MM.1S (cell line): Measurements from ENCODE around the gene C7.

Experiments
- DNase-seq: peaks from one replicate; pipeline ENCODE4 v3.0.0-alpha.2; 2015
- H2AFZ ChIP-seq: fragments of 300-600 bp; sonication (generic); 2 replicates; pipeline ENCODE4 v1.6.0; 2016; ENCODE audit warnings: antibody characterized with exemption, low read length
- H3F3A ChIP-seq: fragments of 300-600 bp; sonication (generic); 2 replicates; pipeline ENCODE4 v1.6.1; 2016; ENCODE audit warnings: mild to moderate bottlenecking, antibody characterized with exemption, low read length, moderate library complexity, mixed read lengths; ENCODE audit not compliant: insufficient read depth
- H3K27ac ChIP-seq: fragments of 300-600 bp; sonication (generic); 2 replicates; pipeline ENCODE4 v1.5.1; 2016; ENCODE audit warnings: mild to moderate bottlenecking, low read length
- H3K27me3 ChIP-seq: fragments of 300-600 bp; sonication (generic); replicated peaks from 2 replicates; pipeline ENCODE4 v1.6.0; 2016; ENCODE audit warnings: low read length; ENCODE audit not compliant: insufficient read depth
- H3K36me3 ChIP-seq: fragments of 300-600 bp; sonication (generic); replicated peaks from 2 replicates; pipeline ENCODE4 v1.6.1; 2016; ENCODE audit warnings: mild to moderate bottlenecking, low read length, mixed read lengths; ENCODE audit not compliant: insufficient read depth
- H3K4me1 ChIP-seq: fragments of 300-600 bp; sonication (generic); 2 replicates; pipeline ENCODE4 v1.6.1; 2016; ENCODE audit warnings: low read length, mixed read lengths
- H3K4me2 ChIP-seq: fragments of 300-600 bp; sonication (generic); 2 replicates; pipeline ENCODE4 v1.6.0; 2016; ENCODE audit warnings: low read depth, low read length
- H3K4me3 ChIP-seq: fragments of 300-600 bp; sonication (generic); 2 replicates; pipeline ENCODE4 v1.5.1; 2016; ENCODE audit warnings: low read length, mixed read lengths
- H3K79me2 ChIP-seq: fragments of 300-600 bp; sonication (generic); 2 replicates; pipeline ENCODE4 v1.6.1; 2016; ENCODE audit warnings: mixed run types, low read length, mixed read lengths
- H3K9ac ChIP-seq: fragments of 300-600 bp; sonication (generic); 2 replicates; pipeline ENCODE4 v1.6.1; 2016; ENCODE audit warnings: low read length, mixed read lengths
- H3K9me2 ChIP-seq: fragments of 300-600 bp; sonication (generic); replicated peaks from 2 replicates; pipeline ENCODE4 v1.6.1; 2016; ENCODE audit warnings: mild to moderate bottlenecking, low read length, mixed read lengths; ENCODE audit not compliant: insufficient read depth
- H3K9me3 ChIP-seq: fragments of 300-600 bp; sonication (generic); replicated peaks from 2 replicates; pipeline ENCODE4 v1.6.1; 2016; ENCODE audit warnings: mild to moderate bottlenecking, low read length, mixed read lengths; ENCODE audit not compliant: insufficient read depth
- H4K20me1 ChIP-seq: fragments of 300-600 bp; sonication (generic); 2 replicates; pipeline ENCODE4 v1.6.1; 2016; ENCODE audit warnings: mild to moderate bottlenecking, low read length, moderate library complexity, mixed read lengths; ENCODE audit not compliant: insufficient read depth
- EZH2 ChIP-seq: fragments of 300-600 bp; sonication (generic); optimal IDR thresholded peaks from 2 replicates; pipeline ENCODE3; 2017; ENCODE audit warnings: low read depth, mild to moderate bottlenecking, antibody characterized with exemption, low read length, mixed read lengths
- EZH2phosphoT487 ChIP-seq: fragments of 300-600 bp; sonication (generic); IDR thresholded peaks from 2 replicates; pipeline ENCODE4 v1.6.1; 2018; ENCODE audit warnings: antibody characterized with exemption, low read length
- TF ChIP-seq, protein P1 (sequence below): fragments of 300-600 bp; sonication (generic); IDR thresholded peaks from 2 replicates; pipeline ENCODE4 v1.5.1; 2016; ENCODE audit warnings: antibody characterized with exemption, low read length, mixed read lengths

The C7 gene

DNA sequence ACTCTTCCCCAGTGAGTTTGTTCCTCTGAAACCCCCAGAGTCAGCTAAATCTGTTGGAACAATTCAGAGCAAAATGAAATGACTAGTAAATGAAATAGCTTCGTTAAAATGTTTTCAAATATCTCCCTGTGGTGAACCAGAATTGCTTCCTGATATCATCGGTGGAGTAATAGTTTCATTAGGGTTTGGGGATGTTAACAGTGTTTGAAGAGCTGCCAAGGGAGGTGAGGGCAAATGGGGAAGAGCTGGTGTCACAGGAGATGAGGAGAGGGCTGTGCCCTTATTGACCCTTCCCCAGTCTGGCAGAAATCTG, 4.3 kb upstream of the C7 start:
- H3K4me1 ChIP-seq: no peaks in the 10 kb centered on the region
- no peak overlapping the region for H3K27ac ChIP-seq
- DNase-seq: no peak
- no peak overlapping the region for H3K4me2 ChIP-seq
- no peaks in the 10 kb centered on the region for H3F3A ChIP-seq
- no peaks in the 10 kb centered on the region for H3K36me3 ChIP-seq
- no peak overlapping the region for H3K9ac ChIP-seq
- no peak overlapping the region for H3K4me3 ChIP-seq
- no peaks in the 10 kb centered on the region for H3K79me2 ChIP-seq
- H3K9me2 ChIP-seq: no peaks in the 10 kb centered on the region
- no peak overlapping the region for H2AFZ ChIP-seq
- H3K27me3 ChIP-seq: no peaks in the 10 kb centered on the region
- H3K9me3 ChIP-seq: no peaks in the 10 kb centered on the region
- no peaks in the 10 kb centered on the region for H4K20me1 ChIP-seq
- TF ChIP-seq, protein P1, sequence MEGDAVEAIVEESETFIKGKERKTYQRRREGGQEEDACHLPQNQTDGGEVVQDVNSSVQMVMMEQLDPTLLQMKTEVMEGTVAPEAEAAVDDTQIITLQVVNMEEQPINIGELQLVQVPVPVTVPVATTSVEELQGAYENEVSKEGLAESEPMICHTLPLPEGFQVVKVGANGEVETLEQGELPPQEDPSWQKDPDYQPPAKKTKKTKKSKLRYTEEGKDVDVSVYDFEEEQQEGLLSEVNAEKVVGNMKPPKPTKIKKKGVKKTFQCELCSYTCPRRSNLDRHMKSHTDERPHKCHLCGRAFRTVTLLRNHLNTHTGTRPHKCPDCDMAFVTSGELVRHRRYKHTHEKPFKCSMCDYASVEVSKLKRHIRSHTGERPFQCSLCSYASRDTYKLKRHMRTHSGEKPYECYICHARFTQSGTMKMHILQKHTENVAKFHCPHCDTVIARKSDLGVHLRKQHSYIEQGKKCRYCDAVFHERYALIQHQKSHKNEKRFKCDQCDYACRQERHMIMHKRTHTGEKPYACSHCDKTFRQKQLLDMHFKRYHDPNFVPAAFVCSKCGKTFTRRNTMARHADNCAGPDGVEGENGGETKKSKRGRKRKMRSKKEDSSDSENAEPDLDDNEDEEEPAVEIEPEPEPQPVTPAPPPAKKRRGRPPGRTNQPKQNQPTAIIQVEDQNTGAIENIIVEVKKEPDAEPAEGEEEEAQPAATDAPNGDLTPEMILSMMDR: no peak
- TF ChIP-seq EZH2 (no peak), EZH2phosphoT487 (no peak)

DNA sequence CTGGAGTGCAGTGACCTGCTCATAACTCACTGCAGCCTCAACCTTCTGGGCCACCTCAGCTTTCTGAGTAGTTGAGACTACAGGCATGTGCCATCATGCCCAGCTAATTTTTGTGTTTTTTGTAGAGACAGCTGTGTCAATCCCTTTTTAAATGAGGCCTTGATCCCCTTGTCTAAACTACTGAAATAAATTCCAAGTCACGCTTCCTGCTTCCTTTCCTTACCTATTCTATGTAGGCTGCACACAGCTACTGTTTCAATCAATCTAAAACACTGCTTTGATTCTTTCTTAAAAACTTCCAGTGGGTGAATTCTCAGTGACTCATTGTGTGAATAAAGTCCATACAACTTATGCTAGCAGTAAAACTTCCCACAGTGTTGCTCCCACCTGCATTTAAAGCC, 2.9 kb upstream of the C7 start:
- TF ChIP-seq EZH2 (no peak), EZH2phosphoT487 (no peak)
- TF ChIP-seq, protein P1: no peak
- Histone ChIP-seq H3K9ac (no peak overlapping the region), H3K79me2 (no peaks in the 10 kb centered on the region), H3K27me3 (no peaks in the 10 kb centered on the region), H3K27ac (no peak overlapping the region), H4K20me1 (no peaks in the 10 kb centered on the region), H3K4me3 (no peak overlapping the region), H3K4me2 (no peak overlapping the region), H3K9me2 (no peaks in the 10 kb centered on the region), H3K4me1 (no peaks in the 10 kb centered on the region), H2AFZ (no peak overlapping the region), H3K36me3 (no peaks in the 10 kb centered on the region), H3F3A (no peaks in the 10 kb centered on the region), H3K9me3 (no peaks in the 10 kb centered on the region)
- no peak for DNase-seq

DNA sequence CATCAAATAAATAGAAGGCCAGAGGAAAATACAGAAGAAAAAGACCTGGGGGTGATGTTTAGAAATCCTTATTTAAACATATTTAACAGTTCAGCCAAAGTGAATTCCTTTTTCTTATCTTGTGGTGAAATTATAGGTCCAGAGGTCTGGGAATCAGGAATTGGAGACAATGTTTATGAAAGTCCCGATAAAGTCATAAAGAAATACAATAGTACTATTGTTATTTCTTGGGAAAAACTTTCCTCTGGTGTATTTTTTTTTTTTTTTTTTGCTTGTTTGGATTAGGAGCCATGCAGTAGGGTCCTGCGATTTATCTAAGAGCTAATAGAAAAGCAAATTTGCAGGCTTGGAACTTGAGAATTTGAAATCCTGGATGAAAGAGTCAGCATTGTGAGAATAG, 426 bp downstream of the C7 start:
- Histone ChIP-seq H3K27ac (no peak overlapping the region), H3K27me3 (no peaks in the 10 kb centered on the region), H3K4me2 (no peak overlapping the region), H3K9ac (no peak overlapping the region), H3K9me3 (no peaks in the 10 kb centered on the region), H3K79me2 (no peaks in the 10 kb centered on the region), H4K20me1 (no peaks in the 10 kb centered on the region), H3F3A (no peaks in the 10 kb centered on the region), H3K4me3 (no peak overlapping the region), H3K4me1 (no peaks in the 10 kb centered on the region), H3K9me2 (no peaks in the 10 kb centered on the region), H2AFZ (no peak overlapping the region), H3K36me3 (no peaks in the 10 kb centered on the region)
- TF ChIP-seq, protein P1: no peak
- no peak for TF ChIP-seq EZH2phosphoT487
- TF ChIP-seq EZH2: no peak
- DNase-seq: no peak
